NT2/D1 (cell line): ENCODE results near the gene RNGTT.
"Not testable (repeated sequence)": the region's sequence is repeated elsewhere in the genome, so short reads cannot be mapped to it uniquely, and the experiment has no call there.

ENCODE experiments used
- SUZ12 ChIP-seq: IDR thresholded peaks from 2 replicates; pipeline ENCODE4 v1.6.1; 2011; ENCODE audit not compliant: insufficient read length, insufficient read depth; ENCODE audit errors: extremely low read depth
- YY1 ChIP-seq: IDR thresholded peaks from 2 replicates; pipeline ENCODE4 v1.6.1; 2011; ENCODE audit not compliant: insufficient read length, insufficient read depth
- ZNF274 ChIP-seq: IDR thresholded peaks from 2 replicates; pipeline ENCODE4 v1.6.1; 2011; ENCODE audit warnings: mild to moderate bottlenecking, low read depth, low read length

DNA sequence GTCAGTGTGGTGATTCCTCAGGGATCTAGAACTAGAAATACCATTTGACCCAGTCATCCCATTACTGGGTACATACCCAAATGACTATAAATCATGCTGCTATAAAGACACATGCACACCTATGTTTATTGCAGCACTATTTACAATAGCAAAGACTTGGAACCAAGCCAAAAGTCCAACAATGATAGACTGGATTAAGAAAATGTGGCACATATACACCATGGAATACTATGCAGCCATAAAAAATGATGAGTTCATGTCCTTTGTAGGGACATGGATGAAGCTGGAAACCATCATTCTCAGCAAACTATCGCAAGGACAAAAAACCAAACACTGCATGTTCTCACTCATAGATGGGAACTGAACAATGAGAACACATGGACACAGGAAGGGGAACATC lies 247.0 kb downstream of the RNGTT start:
- not testable (repeated sequence) for TF ChIP-seq SUZ12, YY1, ZNF274
